Smooth muscle cell of the brain vasculature (primary cell): ENCODE results near the gene VPS11.
"Not testable (repeated sequence)": the region's sequence is repeated elsewhere in the genome, so short reads cannot be mapped to it uniquely, and the experiment has no call there.

ENCODE experiments used
- DNase-seq: peaks from one replicate; pipeline ENCODE4 v3.0.0-alpha.2; 2012; ENCODE audit warnings: low read depth, low spot score

The VPS11 gene

GRCh38 chr11:119067371-119068222, at the start of gene VPS11:
VPS11 (plus strand) TSS chr11:119067818; CDS start chr11:119067824, 6 bp downstream.
- peak; percentile 88 for DNase-seq

- DNase-seq, result peak; percentile 85
Measured at GRCh38 chr11:119018074-119018938, 49.3 kb upstream of the VPS11 start, which contains the start of the genes RPS25 and TRAPPC4. RPS25 (minus strand) TSS chr11:119018343; CDS start chr11:119018284, 59 bp downstream. TRAPPC4 (plus strand) TSS chr11:119018766; CDS start chr11:119018796, 30 bp downstream.

- no peak for DNase-seq
Measured at GRCh38 chr11:119019996-119020395, 47.6 kb upstream of the VPS11 start.

DNA sequence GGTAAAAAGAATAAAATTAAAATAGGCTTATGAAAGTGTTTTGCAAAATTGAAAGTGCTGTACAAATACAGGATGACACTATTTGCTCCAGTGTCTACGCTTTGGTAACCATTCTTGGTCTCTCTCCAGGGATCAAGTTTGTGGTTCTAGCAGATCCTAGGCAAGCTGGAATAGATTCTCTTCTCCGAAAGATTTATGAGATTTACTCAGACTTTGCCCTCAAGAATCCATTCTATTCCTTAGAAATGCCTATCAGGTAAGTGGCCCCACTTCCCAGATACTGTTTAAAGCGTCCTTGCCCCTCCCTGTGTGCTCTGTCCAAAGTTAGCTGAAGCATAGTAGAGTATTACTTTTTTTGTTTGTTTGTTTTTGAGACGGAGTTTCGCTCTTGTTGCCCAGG, 46.0 kb upstream of the VPS11 start:
- no peak for DNase-seq

GRCh38 chr11:119023741-119024140, 43.9 kb upstream of the VPS11 start:
- DNase-seq, result no peak

DNA sequence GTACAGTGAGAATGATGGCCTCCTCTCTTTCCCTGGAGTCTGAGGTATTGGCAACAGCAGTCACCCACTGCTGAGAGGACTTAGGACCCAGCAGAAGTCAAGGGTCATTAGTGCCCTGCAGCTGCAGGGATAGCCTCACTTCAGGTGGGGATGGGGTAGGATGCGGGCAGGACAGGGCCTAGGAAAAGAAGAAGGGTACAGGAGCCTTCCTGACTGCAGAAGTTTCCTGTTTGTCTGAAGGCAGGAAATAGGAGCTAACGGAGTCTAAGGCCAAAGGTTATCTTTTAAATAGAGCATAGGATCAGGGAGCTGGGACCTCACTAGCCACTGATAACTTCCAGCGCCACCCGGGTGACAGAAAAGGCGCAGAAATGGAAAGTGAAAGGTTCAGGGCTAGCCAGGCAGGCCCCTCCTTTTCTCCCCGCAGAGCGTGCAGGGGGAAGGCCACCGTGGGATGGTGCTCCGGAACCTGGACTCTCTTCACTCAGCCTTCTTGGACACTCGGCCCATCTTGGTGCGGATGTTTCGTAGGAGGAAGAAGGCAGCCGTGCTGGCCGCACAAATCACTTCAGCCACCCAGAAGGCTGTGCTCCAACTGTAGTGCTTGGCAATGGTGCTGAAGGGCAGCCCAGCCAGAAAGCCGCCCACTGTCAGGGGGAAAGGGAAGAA, 43.1 kb upstream of the VPS11 start:
- no peak for DNase-seq

- no peak for DNase-seq
Measured at GRCh38 chr11:119025099-119025473, 42.5 kb upstream of the VPS11 start.

- no peak for DNase-seq
Measured at GRCh38 chr11:119025541-119025940, 42.1 kb upstream of the VPS11 start.

- no peak for DNase-seq
Measured at GRCh38 chr11:119025978-119026766, 41.4 kb upstream of the VPS11 start.

DNA sequence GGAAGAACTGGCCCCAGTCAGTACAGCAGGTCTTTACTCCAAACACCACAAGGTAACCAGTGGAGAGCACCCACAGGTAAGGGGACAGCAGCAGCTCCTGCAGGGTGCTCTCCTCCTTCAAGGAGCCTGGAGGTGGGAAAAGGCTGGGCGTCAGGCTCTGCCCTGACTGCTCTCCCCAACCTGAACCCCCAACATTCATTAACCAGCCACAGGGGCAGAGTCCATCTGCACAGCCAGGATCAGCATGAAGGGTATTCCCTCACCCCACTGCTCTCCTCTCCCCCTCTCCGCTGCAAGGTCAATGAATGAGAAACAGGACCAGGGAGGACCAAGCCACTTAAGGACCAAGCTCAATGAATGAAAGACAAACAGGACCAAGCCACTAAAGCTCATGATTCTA, 40.6 kb upstream of the VPS11 start:
- no peak for DNase-seq

GRCh38 chr11:119027561-119028345, 39.9 kb upstream of the VPS11 start:
- no peak for DNase-seq

DNA sequence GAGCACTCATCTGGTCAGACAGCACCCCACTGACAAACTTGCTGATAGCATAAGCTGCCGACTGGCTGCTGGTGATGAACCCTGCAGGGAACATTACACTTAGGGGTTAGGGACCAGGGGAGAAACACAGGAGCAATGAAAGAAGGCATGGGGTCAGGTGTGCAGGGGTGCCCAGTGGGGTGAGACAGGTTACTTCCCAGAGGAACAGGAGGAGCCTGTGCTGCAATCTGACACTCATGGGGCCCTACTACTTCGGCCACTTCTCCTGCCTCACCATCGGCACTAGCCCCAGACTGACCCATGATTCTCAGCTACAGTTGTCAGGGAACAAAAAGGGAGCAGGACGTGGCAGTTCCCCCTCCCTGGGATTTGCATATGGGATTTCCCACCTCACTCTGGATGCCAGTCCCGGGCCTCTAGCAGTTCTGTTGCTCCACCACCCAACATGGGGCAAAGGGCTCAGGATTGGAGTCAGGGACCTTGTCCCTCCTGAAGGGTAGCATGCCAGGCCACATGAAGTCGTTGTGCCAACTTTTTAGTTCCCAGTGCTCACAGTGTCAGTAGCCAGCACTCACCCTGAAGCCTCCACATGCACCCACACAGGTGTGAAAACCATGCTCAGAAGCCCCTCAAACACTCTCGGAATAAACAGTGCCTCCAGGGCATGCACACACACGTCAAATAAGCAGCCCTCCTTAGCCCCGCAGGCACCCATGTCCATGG, 39.1 kb upstream of the VPS11 start:
- DNase-seq, result no peak

GRCh38 chr11:119029069-119029339, 38.6 kb upstream of the VPS11 start:
- DNase-seq, result no peak

GRCh38 chr11:119029340-119030028, 38.1 kb upstream of the VPS11 start:
- DNase-seq, result no peak

GRCh38 chr11:119030029-119030328, 37.6 kb upstream of the VPS11 start:
- DNase-seq, result no peak

- peak; percentile 91 for DNase-seq
Measured at GRCh38 chr11:119030329-119031047, 37.1 kb upstream of the VPS11 start, which contains the start of gene SLC37A4. SLC37A4 (minus strand) TSS chr11:119030877.

DNA sequence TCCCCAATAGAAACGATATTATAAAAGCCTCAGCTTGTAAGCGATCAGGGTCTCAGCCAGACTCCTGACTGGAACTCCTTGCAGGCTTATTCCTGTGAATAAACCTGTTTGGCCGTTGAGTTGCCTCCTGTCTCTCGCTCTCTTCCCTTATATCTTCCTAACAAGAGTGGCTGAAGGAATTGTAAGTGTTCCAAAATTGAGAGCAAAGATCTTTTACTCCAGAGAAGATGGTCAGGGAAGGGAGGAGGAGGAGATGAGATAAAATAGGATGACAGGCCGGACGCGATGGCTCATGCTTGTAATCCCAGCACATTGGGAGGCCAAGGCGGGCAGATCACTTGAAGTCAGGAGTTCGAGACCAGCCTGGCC, 35.7 kb upstream of the VPS11 start:
- DNase-seq, result no peak

GRCh38 chr11:119033421-119033820, 34.2 kb upstream of the VPS11 start:
- not testable (repeated sequence) for DNase-seq

DNA sequence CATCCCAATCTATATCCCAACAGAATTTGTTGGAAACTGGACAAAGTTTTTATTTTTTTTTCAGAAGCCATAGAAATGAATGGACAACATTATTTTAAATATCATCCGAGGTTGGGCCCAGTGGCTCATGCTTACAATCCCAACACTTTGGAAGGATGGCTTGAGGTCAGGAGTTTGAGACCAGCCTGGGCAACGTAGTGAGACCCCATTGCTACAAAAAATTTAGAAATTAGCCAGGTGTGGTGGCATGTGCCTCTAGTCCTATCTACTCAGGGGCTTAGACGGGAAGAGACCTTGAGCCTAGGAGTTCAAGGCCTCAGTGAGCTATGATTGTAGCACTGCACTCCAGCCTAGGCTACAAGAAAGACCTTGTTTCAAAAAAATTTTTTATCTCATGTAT, 32.8 kb upstream of the VPS11 start:
- no peak for DNase-seq
